Omental fat pad (tissue), 4 donors: Measurements from ENCODE around the gene PLCB2. TPM values are rescaled to one million over a fixed set of nuclear protein-coding genes. Genes with fewer than 3 reads are reported as not detected.

Experiments used
- ATAC-seq: fragments of 150-250 bp; one replicate; pipeline ENCODE4 v1.9.1; 2016; ENCODE audit warnings: mild to moderate bottlenecking, moderate library complexity; ENCODE audit not compliant: low FRiP score
- DNase-seq: peaks from one replicate; pipeline ENCODE4 v3.0.0-alpha.2; 2019; ENCODE audit warnings: low spot score
- total RNA-seq, 4 donors: library from RNA; depleted of rRNA; stranded (reverse); fragments of >200 nt; gene quantifications; one replicate each; pipeline ENCODE4 v1.1.0, GENCODE V29; 2016
- TF ChIP-seq, protein P1 (sequence below), 3 donors: fragments of 450-650 bp; IDR thresholded peaks; one replicate each; pipeline ENCODE4 v1.5.1; 2016 to 2017; ENCODE audit warnings: antibody characterized with exemption in 3 of 3, mild to moderate bottlenecking in 3 of 3, moderate library complexity in 2 of 3

PLCB2 gene
- total RNA-seq, 4 donors from 2014 or later, result 12.0 to 35.1 (median 25.0) TPM

DNA sequence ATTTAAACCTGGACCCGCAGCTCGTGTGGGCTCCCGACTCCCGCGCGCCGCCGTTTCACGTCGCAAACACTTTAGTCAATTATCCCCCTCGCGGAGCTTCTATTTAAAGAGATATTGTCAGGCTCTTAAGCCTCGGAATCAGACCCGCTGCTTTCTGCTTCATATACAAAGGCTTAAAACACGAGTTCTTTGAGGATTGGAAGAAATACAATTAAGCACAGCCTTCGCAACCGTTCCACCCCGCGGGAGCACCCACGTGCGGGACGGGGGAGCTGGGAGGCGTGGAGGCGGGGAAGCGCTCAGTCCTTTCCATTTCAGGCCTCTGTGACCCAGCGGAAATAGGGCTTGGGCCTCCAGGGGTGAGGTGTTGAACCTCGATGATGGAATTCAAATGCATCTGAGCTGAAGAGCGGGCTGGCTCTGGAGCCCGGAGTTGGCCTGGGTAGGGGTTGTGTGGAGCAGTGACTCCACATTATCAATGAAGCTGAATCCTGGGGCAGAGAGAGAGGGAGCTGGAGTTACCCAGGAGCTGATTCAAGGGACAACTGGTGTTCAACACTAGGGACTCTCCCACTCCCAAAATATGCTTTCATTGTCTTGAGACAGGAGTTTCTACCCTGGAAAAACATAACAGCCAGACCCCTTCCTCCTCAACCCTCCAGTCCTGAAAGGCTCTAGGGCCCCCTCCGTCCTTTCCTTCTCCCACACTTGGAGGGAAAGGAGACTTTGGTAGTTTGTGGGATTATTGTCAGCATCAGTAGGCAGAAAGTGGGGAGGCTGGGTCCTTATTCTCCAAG lies 27.3 kb downstream of the PLCB2 start:
- no peak for ATAC-seq
- TF ChIP-seq, protein P1, sequence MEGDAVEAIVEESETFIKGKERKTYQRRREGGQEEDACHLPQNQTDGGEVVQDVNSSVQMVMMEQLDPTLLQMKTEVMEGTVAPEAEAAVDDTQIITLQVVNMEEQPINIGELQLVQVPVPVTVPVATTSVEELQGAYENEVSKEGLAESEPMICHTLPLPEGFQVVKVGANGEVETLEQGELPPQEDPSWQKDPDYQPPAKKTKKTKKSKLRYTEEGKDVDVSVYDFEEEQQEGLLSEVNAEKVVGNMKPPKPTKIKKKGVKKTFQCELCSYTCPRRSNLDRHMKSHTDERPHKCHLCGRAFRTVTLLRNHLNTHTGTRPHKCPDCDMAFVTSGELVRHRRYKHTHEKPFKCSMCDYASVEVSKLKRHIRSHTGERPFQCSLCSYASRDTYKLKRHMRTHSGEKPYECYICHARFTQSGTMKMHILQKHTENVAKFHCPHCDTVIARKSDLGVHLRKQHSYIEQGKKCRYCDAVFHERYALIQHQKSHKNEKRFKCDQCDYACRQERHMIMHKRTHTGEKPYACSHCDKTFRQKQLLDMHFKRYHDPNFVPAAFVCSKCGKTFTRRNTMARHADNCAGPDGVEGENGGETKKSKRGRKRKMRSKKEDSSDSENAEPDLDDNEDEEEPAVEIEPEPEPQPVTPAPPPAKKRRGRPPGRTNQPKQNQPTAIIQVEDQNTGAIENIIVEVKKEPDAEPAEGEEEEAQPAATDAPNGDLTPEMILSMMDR (IDR thresholded peaks at IDR 0.05), result no peak
- no peak for DNase-seq

GRCh38 chr15:40279437-40280141 lies 28.1 kb downstream of the PLCB2 start:
- TF ChIP-seq, protein P1 (IDR thresholded peaks at IDR 0.05), result peak in 2 of 3 donors; percentile 68 to 70
- DNase-seq, result peak; percentile 77
- ATAC-seq, result peak; percentile 29

- TF ChIP-seq, protein P1 (IDR thresholded peaks at IDR 0.05), result no peak
- DNase-seq, result no peak
- no peak for ATAC-seq
Measured at GRCh38 chr15:40278026-40278425, 29.7 kb downstream of the PLCB2 start.

- ATAC-seq (no peak), DNase-seq (no peak)
Measured at GRCh38 chr15:40277471-40277870, 30.3 kb downstream of the PLCB2 start.

GRCh38 chr15:40276927-40277326 lies 30.8 kb downstream of the PLCB2 start:
- ATAC-seq, result no peak
- DNase-seq, result no peak
- TF ChIP-seq, protein P1 (IDR thresholded peaks at IDR 0.05), result no peak

More at GRCh38 chr15:40277471-40277870, 30.3 kb downstream of the PLCB2 start:
- TF ChIP-seq, protein P1 (IDR thresholded peaks at IDR 0.05), result no peak

- TF ChIP-seq, protein P1 (IDR thresholded peaks at IDR 0.05), result no peak
- no peak for ATAC-seq
Measured at GRCh38 chr15:40275954-40276353, 31.8 kb downstream of the PLCB2 start.

More at GRCh38 chr15:40275954-40276353, 31.8 kb downstream of the PLCB2 start:
- no peak for DNase-seq
